Fibroblast of lung (primary cell): ENCODE results near the gene IL1RAPL2. TPM values are rescaled to one million over a fixed set of nuclear protein-coding genes. Genes with fewer than 3 reads are reported as not detected.
"Not testable (repeated sequence)": the region's sequence is repeated elsewhere in the genome, so short reads cannot be mapped to it uniquely, and the experiment has no call there.

Source experiments
- DNase-seq, 2 donors: peaks; one replicate each; pipeline versions ENCODE4 v3.0.0 to v3.0.0-alpha.2; 2010; ENCODE audit warnings: low read depth in 2 of 2
- H2AFZ ChIP-seq: 2 replicates; pipeline ENCODE4 v1.5.1; 2012; ENCODE audit warnings: low read length, control low read depth, inconsistent platforms
- H3K27ac ChIP-seq: 2 replicates; pipeline ENCODE4 v1.5.1; 2011; ENCODE audit warnings: low read length, control low read depth; ENCODE audit not compliant: insufficient read depth
- H3K27me3 ChIP-seq: 2 replicates; pipeline ENCODE4 v1.5.1; 2011; ENCODE audit warnings: mild to moderate bottlenecking, low read length; ENCODE audit not compliant: control insufficient read depth, insufficient read depth
- H3K36me3 ChIP-seq: 2 replicates; pipeline ENCODE4 v1.5.1; 2011; ENCODE audit warnings: low read length; ENCODE audit not compliant: control insufficient read depth, insufficient read depth
- H3K4me1 ChIP-seq: 2 replicates; pipeline ENCODE4 v1.5.1; 2011; ENCODE audit warnings: low read length; ENCODE audit not compliant: control insufficient read depth, insufficient read depth; ENCODE audit errors: extremely low read depth
- H3K4me2 ChIP-seq: 2 replicates; pipeline ENCODE4 v1.5.1; 2011; ENCODE audit warnings: low read length, control low read depth; ENCODE audit not compliant: insufficient read depth; ENCODE audit errors: extremely low read depth
- H3K4me3 ChIP-seq, 4 experiments: fragments of 200-600 bp in 1 of 4; sonication (generic) in 1 of 4; replicated peaks in 1 of 4; 2 replicates each; pipeline ENCODE4 v1.5.1; 2011 to 2016; ENCODE audit warnings: low read length in 4 of 4, low read depth in 3 of 4, mild to moderate bottlenecking in 3 of 4, control low read depth in 2 of 4, inconsistent platforms in 1 of 4, mixed read lengths in 1 of 4; ENCODE audit not compliant: insufficient read depth in 1 of 4; ENCODE audit errors: control extremely low read depth in 1 of 4
- H3K79me2 ChIP-seq: 2 replicates; pipeline ENCODE4 v1.5.1; 2012; ENCODE audit warnings: mild to moderate bottlenecking, low read length, inconsistent platforms; ENCODE audit not compliant: control insufficient read depth, insufficient read depth
- H3K9ac ChIP-seq: 2 replicates; pipeline ENCODE4 v1.5.1; 2011; ENCODE audit warnings: mild to moderate bottlenecking, low read length, control low read depth; ENCODE audit not compliant: insufficient read depth
- H3K9me3 ChIP-seq: 2 replicates; pipeline ENCODE4 v1.5.1; 2012; ENCODE audit warnings: low read depth, low read length; ENCODE audit not compliant: control insufficient read depth, insufficient read depth
- H4K20me1 ChIP-seq: 2 replicates; pipeline ENCODE4 v1.5.1; 2011; ENCODE audit warnings: low read length; ENCODE audit not compliant: control insufficient read depth, insufficient read depth; ENCODE audit errors: extremely low read depth
- CTCF ChIP-seq, 2 donors: IDR thresholded peaks in 1 of 2; conservative IDR thresholded peaks in 1 of 2; 1 replicate in 1 of 2; 2 replicates in 1 of 2; pipeline ENCODE4 v1.5.1; 2011 to 2012; ENCODE audit warnings: low read length in 2 of 2, control low read depth in 1 of 2, inconsistent platforms in 1 of 2, low read depth in 1 of 2, mild to moderate bottlenecking in 1 of 2
- EZH2 ChIP-seq: IDR thresholded peaks from 2 replicates; pipeline ENCODE4 v1.5.1; 2012; ENCODE audit warnings: low read length, control low read depth, mild to moderate bottlenecking; ENCODE audit errors: missing control alignments
- polyA plus RNA-seq, 2 donors: library from polyadenylated mRNA; depleted of rRNA in 1 of 2; stranded (reverse) in 1 of 2; unstranded in 1 of 2; fragments of >200 nt; gene quantifications; 2 replicates each; pipeline ENCODE4 v1.2.1, GENCODE V29; 2011 to 2012; ENCODE audit warnings: missing spikeins in 1 of 2
- total RNA-seq: library from RNA; depleted of rRNA; stranded (reverse); fragments of >200 nt; gene quantifications from 2 replicates; pipeline ENCODE4 v1.2.1, GENCODE V29; 2014

The IL1RAPL2 gene
- total and polyA plus RNA-seq, 2 donors (not counting 1 experiment from before 2014, with no cell fraction given) = 0.22 TPM; not detected in 1

- no peak overlapping the region for H2AFZ ChIP-seq
- no peaks in the 10 kb centered on the region for H3K79me2 ChIP-seq
- TF ChIP-seq CTCF (conservative IDR thresholded peaks at IDR 0.05 in 1 of 2, IDR thresholded peaks at IDR 0.05 in 1 of 2; ENCODE audit: low read depth in 1 of 2, low read length in 2 of 2) (no peak), EZH2 (no peak)
- H3K36me3 ChIP-seq = no peaks in the 10 kb centered on the region
- no peak overlapping the region for H3K27ac ChIP-seq
- no peaks in the 10 kb centered on the region for H3K4me1 ChIP-seq
- H3K9me3 ChIP-seq = no peaks in the 10 kb centered on the region
- H3K27me3 ChIP-seq = no peaks in the 10 kb centered on the region
- DNase-seq = no peak
- no peak overlapping the region for H3K9ac ChIP-seq
- H4K20me1 ChIP-seq = no peaks in the 10 kb centered on the region
- H3K4me3 ChIP-seq = no peak overlapping the region
- no peak overlapping the region for H3K4me2 ChIP-seq
These were observed 26.9 kb upstream of the IL1RAPL2 start for GRCh38 chrX:104539081-104539480.

GRCh38 chrX:104542447-104542846 is 23.6 kb upstream of the IL1RAPL2 start:
- not testable (repeated sequence) for H3K79me2 ChIP-seq, H3K4me3 ChIP-seq, H3K9me3 ChIP-seq, H3K4me1 ChIP-seq, H3K36me3 ChIP-seq, H3K4me2 ChIP-seq, H4K20me1 ChIP-seq, H3K9ac ChIP-seq, H3K27ac ChIP-seq, H2AFZ ChIP-seq, H3K27me3 ChIP-seq, DNase-seq

- DNase-seq = no peak
- no peak overlapping the region for H2AFZ ChIP-seq
- peaks cover 6% of the 10 kb centered on the region for H3K27me3 ChIP-seq
- H3K4me1 ChIP-seq = no peaks in the 10 kb centered on the region
- H3K4me3 ChIP-seq = no peak overlapping the region
- TF ChIP-seq EZH2 = no peak
- no peak for TF ChIP-seq CTCF (conservative IDR thresholded peaks at IDR 0.05 in 1 of 2, IDR thresholded peaks at IDR 0.05 in 1 of 2; ENCODE audit: low read depth in 1 of 2, low read length in 2 of 2)
- H3K36me3 ChIP-seq = no peaks in the 10 kb centered on the region
- no peaks in the 10 kb centered on the region for H4K20me1 ChIP-seq
- H3K9me3 ChIP-seq = no peaks in the 10 kb centered on the region
- no peaks in the 10 kb centered on the region for H3K79me2 ChIP-seq
- H3K27ac ChIP-seq = no peak overlapping the region
- no peak overlapping the region for H3K9ac ChIP-seq
- H3K4me2 ChIP-seq = no peak overlapping the region
These were observed 1.7 kb upstream of the IL1RAPL2 start for GRCh38 chrX:104564335-104564734.
